Heart right ventricle (tissue), 16 donors: ENCODE results near the gene SYTL3. TPM values are rescaled to one million over a fixed set of nuclear protein-coding genes. Genes with fewer than 3 reads are reported as not detected.

Experiments
- ATAC-seq, 8 donors: fragments of 200-7000 bp; cut with Tn5 transposase; one replicate each; pipeline ENCODE4 v1.9.1; 2020; ENCODE audit warnings: mild to moderate bottlenecking in 8 of 8, moderate library complexity in 8 of 8, moderate number of reproducible peaks in 1 of 8
- DNase-seq, 2 donors: peaks; one replicate each; pipeline ENCODE4 v3.0.0-alpha.2; 2020
- H3K27ac ChIP-seq, 10 donors: fragments of 200-600 bp; sonication (generic) in 2 of 10; one replicate each; pipeline versions ENCODE4 v1.5.0 to v1.8.0; 2020 to 2022; ENCODE audit warnings: mild to moderate bottlenecking in 3 of 10
- H3K27me3 ChIP-seq, 7 donors: fragments of 200-600 bp; one replicate each; pipeline ENCODE4 v1.8.0; 2021 to 2022; ENCODE audit warnings: mild to moderate bottlenecking in 2 of 7
- H3K36me3 ChIP-seq, 9 donors: fragments of 200-600 bp; sonication (generic) in 1 of 9; one replicate each; pipeline versions ENCODE4 v1.5.0 to v1.8.0; 2020 to 2022; ENCODE audit warnings: mild to moderate bottlenecking in 2 of 9
- H3K4me1 ChIP-seq, 9 donors: fragments of 200-600 bp; sonication (generic) in 1 of 9; one replicate each; pipeline versions ENCODE4 v1.5.0 to v1.8.0; 2020 to 2022; ENCODE audit warnings: mild to moderate bottlenecking in 4 of 9
- H3K4me3 ChIP-seq, 10 donors: fragments of 200-600 bp; sonication (generic) in 2 of 10; one replicate each; pipeline versions ENCODE4 v1.5.0 to v1.8.0; 2020 to 2022; ENCODE audit warnings: mild to moderate bottlenecking in 7 of 10, moderate library complexity in 2 of 10
- H3K9me3 ChIP-seq, 11 donors: fragments of 200-600 bp in 10 of 11; sonication (generic) in 2 of 11; one replicate each; pipeline versions ENCODE4 v1.5.0 to v1.8.0; 2013 to 2022; ENCODE audit warnings: mild to moderate bottlenecking in 2 of 11, control low read depth in 1 of 11, moderate library complexity in 1 of 11
- CTCF ChIP-seq, 9 donors: fragments of 200-600 bp; sonication (generic) in 2 of 9; IDR thresholded peaks; one replicate each; pipeline versions ENCODE4 v1.5.0 to v1.8.0; 2021 to 2022; ENCODE audit warnings: antibody characterized with exemption in 9 of 9, mild to moderate bottlenecking in 5 of 9, moderate library complexity in 1 of 9
- WGBS, 2 donors: extraction: QIAGEN DNeasy Blood & Tissue Kit; methylation state at CpG; one replicate each; pipeline ENCODE4 v1.1.7; 2013; ENCODE audit warnings: inconsistent platforms in 1 of 2; 5-methylcytosine and 5-hydroxymethylcytosine counted together
- intact Hi-C, 10 donors: fragments of 100-400 bp; cut with DNase I; formaldehyde crosslinking; loops; one replicate each; pipeline versions ENCODE4 v1.11.1 to v1.14.2; 2022
- polyA plus RNA-seq, 2 donors: library from polyadenylated mRNA; stranded (reverse); fragments of 200-250 nt; gene quantifications; one replicate each; pipeline ENCODE4 v1.2.3, GENCODE V29; 2013
- total RNA-seq, 10 donors: library from RNA; stranded (reverse); fragmentation: NEBNext Ultra II Directional in 3 of 10; extraction: Animal tissue kit (Norgen Biotek cat#: 25700) in 3 of 10; gene quantifications; one replicate each; pipeline versions ENCODE4 v1.2.1 to v1.2.4, GENCODE V29; 2021 to 2023
- donor health status: Arrhythmogenic right ventricular cardiomyopathy.
- donor health status: ischemic (EF 13 %, LVEDD 7.1; RV severe dilation, severe dysfunction).
- donor health status: healthy with polysubstance abuse.
- donor health status: DM: no; HTN: yes; CAD: no.
- donor health status: DM: no; HTN: no; CAD: no.
- donor health status: ischemic (EF 25% LVEDD 6.9; RV normal size, moderate dysfunction).
- donor health status: ischemic (EF 25% LVEDD 5.7; RV mildly dilated, moderate dysfunction).
- donor health status: healthy.
- donor health status: DM: yes; HTN: yes; CAD: no.
- donor health status: Ischemic cardiomyopathy.
- donor health status: ischemic (EF 35%, LVEDD 5.7; RV mildly dilated, moderate dysfunction).
- donor health status: nonischemic (EF 11% LVEDD 7.7; RV severe dilation, severe dysfunction).
- donor health status: DM: yes; HTN: yes; CAD: no.
- donor health status: PGD.
- donor health status: ischemic (EF 29% LVEDD 5.4; RV normal size, mild dysfunction).
- donor health status: nonischemic (EF 23%, LVEDD 6.1; RV moderate dilation, normal function).

Gene SYTL3
- total and polyA plus RNA-seq, 12 donors = 3.6 to 11.9 (median 8.1) TPM

GRCh38 chr6:158804207-158804606 is 154.4 kb downstream of the SYTL3 start:
- DNase-seq (no peak), ATAC-seq (no peak)
- Histone ChIP-seq H3K27ac (peak overlapping the region in 9 of 10 donors; percentile 19 to 77 (median 54)), H3K27me3 (no peaks in the 10 kb centered on the region), H3K36me3 (peaks cover 0 to 16% (median 0%) of the 10 kb centered on the region in 9 donors), H3K4me3 (peak overlapping the region in 2 of 10 donors; percentile 10 to 11), H3K9me3 (no peaks in the 10 kb centered on the region), H3K4me1 (peaks cover 6 to 82% (median 66%) of the 10 kb centered on the region in 9 donors)
- intact Hi-C loops = no loop called here
- no peak for TF ChIP-seq CTCF (IDR thresholded peaks at IDR 0.05)

GRCh38 chr6:158805698-158806377 is 156.0 kb downstream of the SYTL3 start:
- ATAC-seq = no peak
- DNase-seq = no peak
- H3K9me3 ChIP-seq = no peaks in the 10 kb centered on the region
- intact Hi-C loops = no loop called here
- peak overlapping the region in 1 of 10 donors; percentile 15 for H3K27ac ChIP-seq
- peaks cover 0 to 19% (median 0%) of the 10 kb centered on the region in 9 donors for H3K36me3 ChIP-seq
- 92 to 95% methylated on average over 5 of the region's 5 CpGs for WGBS, 2 donors
- peaks cover 2 to 84% (median 66%) of the 10 kb centered on the region in 9 donors for H3K4me1 ChIP-seq
- no peaks in the 10 kb centered on the region for H3K27me3 ChIP-seq
- no peak for TF ChIP-seq CTCF (IDR thresholded peaks at IDR 0.05)
- H3K4me3 ChIP-seq = no peak overlapping the region

GRCh38 chr6:158807515-158808441 is 157.9 kb downstream of the SYTL3 start:
- Histone ChIP-seq H3K4me1 (peaks cover 2 to 89% (median 61%) of the 10 kb centered on the region in 9 donors), H3K4me3 (no peak overlapping the region), H3K27me3 (no peaks in the 10 kb centered on the region), H3K36me3 (peaks cover 0 to 23% (median 0%) of the 10 kb centered on the region in 9 donors), H3K27ac (peak overlapping the region in 1 of 10 donors; percentile 4), H3K9me3 (no peaks in the 10 kb centered on the region)
- DNase-seq (no peak), ATAC-seq (peak in 1 of 8 donors; percentile 7)
- intact Hi-C loops = no loop called here
- TF ChIP-seq CTCF (IDR thresholded peaks at IDR 0.05) = no peak
- WGBS, 2 donors = 63 to 65% methylated on average over 8 of the region's 8 CpGs

GRCh38 chr6:158808442-158808833 is 158.6 kb downstream of the SYTL3 start:
- no peaks in the 10 kb centered on the region for H3K27me3 ChIP-seq
- WGBS, 2 donors = 69 to 70% methylated on average over 6 of the region's 6 CpGs
- peak overlapping the region in 1 of 10 donors; percentile 4 for H3K27ac ChIP-seq
- DNase-seq = no peak
- H3K36me3 ChIP-seq = peaks cover 0 to 27% (median 0%) of the 10 kb centered on the region in 9 donors
- peak in 1 of 8 donors; percentile 14 for ATAC-seq
- H3K9me3 ChIP-seq = no peaks in the 10 kb centered on the region
- peaks cover 2 to 89% (median 63%) of the 10 kb centered on the region in 9 donors for H3K4me1 ChIP-seq
- no peak overlapping the region for H3K4me3 ChIP-seq
- no peak for TF ChIP-seq CTCF (IDR thresholded peaks at IDR 0.05)
- intact Hi-C loops = no loop called here
